Activated CD8-positive, alpha-beta T cell treated with anti-CD3 and anti-CD28 coated beads for 36 hours (primary cell): ENCODE data around the gene FBN2. TPM values are rescaled to one million over a fixed set of nuclear protein-coding genes. Genes with fewer than 3 reads are reported as not detected.

ENCODE experiments used
- ATAC-seq: fragments of 200-7000 bp; cut with Tn5 transposase; one replicate; pipeline ENCODE4 v1.10.0; 2021; ENCODE audit warnings: mild to moderate bottlenecking, moderate library complexity
- CTCF ChIA-PET: fragments of 350-600 bp; sonication (Branson Sonifier 250); formaldehyde crosslinking; loops from one replicate; lab custom pipeline; 2021; ENCODE audit warnings: antibody characterized with exemption; lab: Charles Lee
- POLR2A ChIA-PET: fragments of 350-600 bp; sonication (Branson Sonifier 250); formaldehyde crosslinking; loops from one replicate; lab custom pipeline; 2021; ENCODE audit warnings: antibody characterized with exemption; lab: Charles Lee
- DNase-seq: peaks from one replicate; pipeline ENCODE4 v3.0.0-alpha.2; 2020
- H3K27ac Mint-ChIP-seq: one replicate; pipeline ENCODE4 v1.8.0; 2021; ENCODE audit warnings: mild to moderate bottlenecking, mixed read lengths
- H3K27me3 Mint-ChIP-seq: one replicate; pipeline ENCODE4 v1.8.0; 2021; ENCODE audit warnings: mixed read lengths
- H3K36me3 Mint-ChIP-seq: one replicate; pipeline ENCODE4 v1.8.0; 2021; ENCODE audit warnings: low read depth, mixed read lengths
- H3K4me1 Mint-ChIP-seq: one replicate; pipeline ENCODE4 v1.8.0; 2021; ENCODE audit warnings: low read depth, mixed read lengths
- H3K4me3 Mint-ChIP-seq: one replicate; pipeline ENCODE4 v1.8.0; 2021; ENCODE audit warnings: mild to moderate bottlenecking, moderate library complexity, mixed read lengths
- H3K9me3 Mint-ChIP-seq: one replicate; pipeline ENCODE4 v1.8.0; 2021; ENCODE audit warnings: mixed read lengths
- CTCF ChIP-seq: fragments of 200-600 bp; IDR thresholded peaks from one replicate; pipeline ENCODE4 v1.8.0; 2022; ENCODE audit warnings: antibody characterized with exemption, mild to moderate bottlenecking
- intact Hi-C: fragments of 100-400 bp; cut with micrococcal nuclease; formaldehyde crosslinking; loops from one replicate; pipeline ENCODE4 v1.10.0; 2022
- total RNA-seq, 2 experiments: library from RNA; stranded (reverse); gene quantifications; one replicate each; pipeline ENCODE4 v1.2.3, GENCODE V29; 2021

Gene FBN2
- total RNA-seq: not detected

GRCh38 chr5:128538000-128538249 is at the start of gene FBN2:
Gene FBN2, minus strand, starts transcription at chr5:128538245. Its CDS starts 642 bp downstream, at chr5:128537603.
- intact Hi-C loops: no loop called here
- no peaks in the 10 kb centered on the region for H3K4me1 Mint-ChIP-seq
- no peak within 1 kb of the TSS for H3K27ac Mint-ChIP-seq

GRCh38 chr5:128587275-128587674 is 49.2 kb upstream of the FBN2 start:
- ChIA-PET CTCF (no interaction called here), POLR2A (no interaction called here)
- intact Hi-C loops: no loop called here
- H3K27ac Mint-ChIP-seq: no peak overlapping the region
- no peaks in the 10 kb centered on the region for H3K4me1 Mint-ChIP-seq
- ATAC-seq: no peak
- H3K9me3 Mint-ChIP-seq: peaks cover 4% of the 10 kb centered on the region
- no peaks in the 10 kb centered on the region for H3K27me3 Mint-ChIP-seq
- DNase-seq: no peak
- no peaks in the 10 kb centered on the region for H3K36me3 Mint-ChIP-seq
- TF ChIP-seq CTCF: no peak
- no peak overlapping the region for H3K4me3 Mint-ChIP-seq

More at GRCh38 chr5:128538000-128538249, at the start of gene FBN2:
- ChIA-PET POLR2A (no interaction called here), CTCF (no interaction called here)
- TF ChIP-seq CTCF: no peak
- H3K27me3 Mint-ChIP-seq: peaks cover 29% of the 10 kb centered on the region
- peaks cover 1% of the 10 kb centered on the region for H3K36me3 Mint-ChIP-seq
- no peak within 1 kb of the TSS for H3K4me3 Mint-ChIP-seq
- H3K9me3 Mint-ChIP-seq: no peaks in the 10 kb centered on the region
- ATAC-seq: no peak
- no peak for DNase-seq

DNA sequence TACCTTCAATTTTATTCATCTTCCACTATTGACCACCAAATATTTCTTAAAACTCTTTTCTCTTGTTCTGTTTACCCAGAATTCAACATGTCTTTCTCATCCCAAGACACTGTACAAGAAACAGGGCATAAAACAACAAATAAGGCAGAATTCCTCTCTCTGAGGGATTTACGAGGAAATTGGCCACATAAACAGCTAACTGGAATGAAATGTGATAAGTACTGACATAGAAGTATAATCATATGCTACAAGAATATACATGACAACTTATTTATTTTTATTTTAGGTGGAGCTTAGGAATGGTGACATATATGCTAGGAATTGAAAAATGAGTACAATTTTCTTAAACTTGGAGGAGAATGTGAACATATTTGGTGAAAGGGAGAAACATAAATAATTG is 48.8 kb upstream of the FBN2 start:
- POLR2A ChIA-PET: no interaction called here
- no peak for TF ChIP-seq CTCF
- ATAC-seq (no peak), DNase-seq (no peak)
- no peaks in the 10 kb centered on the region for H3K36me3 Mint-ChIP-seq
- CTCF ChIA-PET: no interaction called here
- no peaks in the 10 kb centered on the region for H3K4me1 Mint-ChIP-seq
- intact Hi-C loops: no loop called here
- no peak overlapping the region for H3K27ac Mint-ChIP-seq
- H3K27me3 Mint-ChIP-seq: no peaks in the 10 kb centered on the region
- H3K4me3 Mint-ChIP-seq: no peak overlapping the region
- H3K9me3 Mint-ChIP-seq: peaks cover 4% of the 10 kb centered on the region

- Mint-ChIP-seq H3K4me1 (no peaks in the 10 kb centered on the region), H3K27me3 (no peaks in the 10 kb centered on the region), H3K4me3 (no peak overlapping the region), H3K9me3 (peaks cover 5% of the 10 kb centered on the region), H3K36me3 (no peaks in the 10 kb centered on the region), H3K27ac (no peak overlapping the region)
- ATAC-seq (no peak), DNase-seq (no peak)
- CTCF ChIA-PET: no interaction called here
- POLR2A ChIA-PET: no interaction called here
- intact Hi-C loops: no loop called here
- no peak for TF ChIP-seq CTCF
These were observed 41.6 kb upstream of the FBN2 start for GRCh38 chr5:128579639-128580038.

DNA sequence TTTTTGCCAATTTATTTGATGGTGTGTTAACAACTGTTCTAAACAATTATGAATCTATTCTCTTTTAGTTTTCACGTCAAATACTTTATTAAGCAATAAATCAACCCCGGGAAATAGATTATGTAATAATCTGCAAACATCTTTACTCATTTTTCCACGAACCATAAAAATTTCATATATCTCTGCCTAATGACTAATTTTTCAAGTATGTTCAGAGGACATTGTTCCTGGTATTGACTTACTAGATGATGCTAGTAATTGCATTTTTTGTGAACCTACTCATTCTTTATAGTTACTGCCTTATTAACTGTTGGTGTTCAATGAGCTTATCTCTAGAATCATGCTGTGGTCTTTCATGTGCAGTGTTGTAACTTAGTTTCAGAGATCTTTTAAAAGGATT is 41.0 kb upstream of the FBN2 start:
- H3K27ac Mint-ChIP-seq: no peak overlapping the region
- no peaks in the 10 kb centered on the region for H3K36me3 Mint-ChIP-seq
- DNase-seq: no peak
- intact Hi-C loops: no loop called here
- H3K4me3 Mint-ChIP-seq: no peak overlapping the region
- CTCF ChIA-PET: no interaction called here
- no peak for TF ChIP-seq CTCF
- peaks cover 5% of the 10 kb centered on the region for H3K9me3 Mint-ChIP-seq
- POLR2A ChIA-PET: no interaction called here
- no peaks in the 10 kb centered on the region for H3K4me1 Mint-ChIP-seq
- H3K27me3 Mint-ChIP-seq: no peaks in the 10 kb centered on the region
- no peak for ATAC-seq
